Ovary (tissue), 9 donors: ENCODE data around the gene BAZ2B. TPM values are rescaled to one million over a fixed set of nuclear protein-coding genes. Genes with fewer than 3 reads are reported as not detected.

Experiments
- DNase-seq, 5 donors: peaks; one replicate each; pipeline ENCODE4 v3.0.0-alpha.2; 2019 to 2020
- H3K27ac ChIP-seq, 2 donors: fragments of 200-600 bp; one replicate each; pipeline versions ENCODE4 v1.5.1 to v1.8.0; 2019 to 2022
- H3K27me3 ChIP-seq: fragments of 200-600 bp; one replicate; pipeline ENCODE4 v1.8.0; 2022
- H3K36me3 ChIP-seq: fragments of 200-600 bp; sonication (generic); one replicate; pipeline ENCODE4 v1.5.1; 2019
- H3K4me1 ChIP-seq: one replicate; pipeline ENCODE4 v1.8.1; 2013; ENCODE audit warnings: mild to moderate bottlenecking, moderate library complexity; ENCODE audit not compliant: insufficient read depth
- H3K4me3 ChIP-seq: fragments of 200-600 bp; sonication (generic); one replicate; pipeline ENCODE4 v1.5.1; 2017
- H3K9me3 ChIP-seq, 2 donors: fragments of 200-600 bp in 1 of 2; sonication (generic) in 1 of 2; one replicate each; pipeline versions ENCODE4 v1.5.1 to v1.8.1; 2013 to 2019; ENCODE audit warnings: mild to moderate bottlenecking in 1 of 2, moderate library complexity in 1 of 2
- EP300 ChIP-seq: sonication (generic); formaldehyde crosslinking; IDR thresholded peaks from one replicate; pipeline ENCODE4 v1.6.1; 2017; ENCODE audit warnings: antibody characterized with exemption
- POLR2A ChIP-seq: fragments of 450-650 bp; IDR thresholded peaks from one replicate; pipeline ENCODE4 v1.6.1; 2017; ENCODE audit warnings: antibody characterized with exemption, mild to moderate bottlenecking, moderate library complexity
- WGBS, 3 donors: extraction: QIAGEN DNeasy Blood & Tissue Kit in 1 of 3; methylation state at CpG; one replicate each; pipeline versions ENCODE4 v1.1.5 to v1.1.7; 2013 to 2017; 5-methylcytosine and 5-hydroxymethylcytosine counted together
- intact Hi-C, 4 donors: fragments of 100-400 bp; cut with DNase I; formaldehyde crosslinking; loops; one replicate each; pipeline versions ENCODE4 v1.11.0 to v1.15.1; 2022 to 2023
- polyA plus RNA-seq, 2 donors: library from polyadenylated mRNA; stranded (reverse); fragments of 200-250 nt in 1 of 2; fragments of 350-450 nt in 1 of 2; fragmentation: Illumina TruSeq in 1 of 2; extraction: RNeasy Lipid Tissue Mini Kit (QIAGEN cat#74804) in 1 of 2; gene quantifications; one replicate each; pipeline ENCODE4 v1.2.3, GENCODE V29; 2013 to 2014
- total RNA-seq, 7 donors: library from RNA; depleted of rRNA in 2 of 7; stranded (reverse); fragments of >200 nt in 2 of 7; fragmentation: NEBNext Ultra II Directional in 3 of 7; extraction: Animal tissue kit (Norgen Biotek cat#: 25700) in 3 of 7; gene quantifications; one replicate each; pipeline versions ENCODE4 v1.1.0 to v1.2.4, GENCODE V29; 2016 to 2023
- TF ChIP-seq, protein P1 (sequence below), 3 donors: fragments of 450-650 bp in 2 of 3; fragments of 200-600 bp in 1 of 3; IDR thresholded peaks; one replicate each; pipeline versions ENCODE4 v1.5.1 to v1.8.0; 2016 to 2022; ENCODE audit warnings: antibody characterized with exemption in 3 of 3, mild to moderate bottlenecking in 1 of 3
- donor health status: DM: no; HTN: no; CAD: no; lungs with moderate emphysema.
- donor health status: DM: no; HTN: no; CAD: no.
- donor health status: Bipolar disorder and iron deficiency.
- donor health status: DM: yes; HTN: yes; CAD: no.
- donor health status: DM: no; HTN: no; CAD: no.
- donor health status: DM: yes; HTN: yes; CAD: no.

BAZ2B gene
- total and polyA plus RNA-seq, 9 donors: 31.8 to 131 (median 99.4) TPM

DNA sequence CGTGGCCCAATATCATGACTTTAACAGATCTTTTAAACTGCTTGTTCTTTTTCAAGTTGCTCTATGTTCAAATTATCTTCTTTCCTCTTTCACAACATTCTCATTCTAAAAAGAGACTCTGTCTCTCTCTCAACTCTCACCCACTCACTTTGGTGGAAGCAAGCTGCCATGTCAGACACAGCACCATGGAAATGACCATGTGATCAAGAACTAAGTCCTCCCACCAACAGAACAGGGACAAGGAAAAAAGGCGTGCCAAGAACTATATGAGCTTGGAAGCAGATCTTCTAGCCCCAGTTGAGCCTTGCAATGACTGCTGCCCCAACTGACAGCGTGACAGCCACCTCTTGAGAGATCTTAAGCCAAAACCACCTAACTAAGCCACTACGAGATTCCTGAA is 23.9 kb downstream of the BAZ2B start:
- Histone ChIP-seq H3K4me1 (peaks cover 8% of the 10 kb centered on the region), H3K4me3 (no peak overlapping the region), H3K27me3 (no peaks in the 10 kb centered on the region), H3K36me3 (no peaks in the 10 kb centered on the region), H3K27ac (no peak overlapping the region), H3K9me3 (no peaks in the 10 kb centered on the region)
- WGBS, 3 donors: 70 to 89% (median 71%) methylated on average over 4 of the region's 4 CpGs
- TF ChIP-seq, protein P1, sequence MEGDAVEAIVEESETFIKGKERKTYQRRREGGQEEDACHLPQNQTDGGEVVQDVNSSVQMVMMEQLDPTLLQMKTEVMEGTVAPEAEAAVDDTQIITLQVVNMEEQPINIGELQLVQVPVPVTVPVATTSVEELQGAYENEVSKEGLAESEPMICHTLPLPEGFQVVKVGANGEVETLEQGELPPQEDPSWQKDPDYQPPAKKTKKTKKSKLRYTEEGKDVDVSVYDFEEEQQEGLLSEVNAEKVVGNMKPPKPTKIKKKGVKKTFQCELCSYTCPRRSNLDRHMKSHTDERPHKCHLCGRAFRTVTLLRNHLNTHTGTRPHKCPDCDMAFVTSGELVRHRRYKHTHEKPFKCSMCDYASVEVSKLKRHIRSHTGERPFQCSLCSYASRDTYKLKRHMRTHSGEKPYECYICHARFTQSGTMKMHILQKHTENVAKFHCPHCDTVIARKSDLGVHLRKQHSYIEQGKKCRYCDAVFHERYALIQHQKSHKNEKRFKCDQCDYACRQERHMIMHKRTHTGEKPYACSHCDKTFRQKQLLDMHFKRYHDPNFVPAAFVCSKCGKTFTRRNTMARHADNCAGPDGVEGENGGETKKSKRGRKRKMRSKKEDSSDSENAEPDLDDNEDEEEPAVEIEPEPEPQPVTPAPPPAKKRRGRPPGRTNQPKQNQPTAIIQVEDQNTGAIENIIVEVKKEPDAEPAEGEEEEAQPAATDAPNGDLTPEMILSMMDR (IDR thresholded peaks at IDR 0.05): no peak
- TF ChIP-seq POLR2A (no peak), EP300 (no peak)
- no peak for DNase-seq
- intact Hi-C loops: no loop called here

DNA sequence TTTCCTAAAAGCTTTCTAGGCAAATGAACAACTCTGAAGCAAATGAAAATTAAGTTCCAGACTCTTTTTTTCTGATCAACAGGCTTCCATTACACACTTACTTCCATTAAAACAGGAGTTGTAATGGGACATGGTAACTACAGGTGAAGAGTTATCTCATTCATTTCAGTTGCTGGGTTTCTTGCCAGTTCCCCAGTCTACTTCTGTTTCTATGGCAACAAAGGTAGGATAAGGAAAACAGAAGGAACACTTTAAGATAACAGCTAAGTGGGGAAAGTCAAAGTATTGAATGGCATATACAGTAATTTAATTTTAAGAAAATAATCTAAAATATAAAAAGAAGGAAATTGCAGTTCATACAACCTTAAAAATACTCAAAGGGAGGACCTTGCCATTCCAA is 25.1 kb downstream of the BAZ2B start:
- H3K4me3 ChIP-seq: no peak overlapping the region
- no peak overlapping the region for H3K27ac ChIP-seq
- H3K4me1 ChIP-seq: peaks cover 7% of the 10 kb centered on the region
- intact Hi-C loops: no loop called here
- no peaks in the 10 kb centered on the region for H3K9me3 ChIP-seq
- TF ChIP-seq POLR2A (no peak), EP300 (no peak)
- TF ChIP-seq, protein P1 (IDR thresholded peaks at IDR 0.05): no peak
- no peak for DNase-seq
- H3K27me3 ChIP-seq: no peaks in the 10 kb centered on the region
- H3K36me3 ChIP-seq: no peaks in the 10 kb centered on the region

- no peaks in the 10 kb centered on the region for H3K36me3 ChIP-seq
- TF ChIP-seq POLR2A: no peak
- no peak for TF ChIP-seq EP300
- TF ChIP-seq, protein P1 (IDR thresholded peaks at IDR 0.05): no peak
- no peak overlapping the region for H3K27ac ChIP-seq
- no peaks in the 10 kb centered on the region for H3K9me3 ChIP-seq
- H3K4me1 ChIP-seq: peaks cover 7% of the 10 kb centered on the region
- no peaks in the 10 kb centered on the region for H3K27me3 ChIP-seq
- no peak overlapping the region for H3K4me3 ChIP-seq
- intact Hi-C loops: no loop called here
- 13 to 26% (median 22%) methylated on average over 1 of the region's 1 CpG for WGBS, 3 donors
- DNase-seq: no peak
These were observed 27.1 kb downstream of the BAZ2B start for GRCh38 chr2:159589286-159589685.

DNA sequence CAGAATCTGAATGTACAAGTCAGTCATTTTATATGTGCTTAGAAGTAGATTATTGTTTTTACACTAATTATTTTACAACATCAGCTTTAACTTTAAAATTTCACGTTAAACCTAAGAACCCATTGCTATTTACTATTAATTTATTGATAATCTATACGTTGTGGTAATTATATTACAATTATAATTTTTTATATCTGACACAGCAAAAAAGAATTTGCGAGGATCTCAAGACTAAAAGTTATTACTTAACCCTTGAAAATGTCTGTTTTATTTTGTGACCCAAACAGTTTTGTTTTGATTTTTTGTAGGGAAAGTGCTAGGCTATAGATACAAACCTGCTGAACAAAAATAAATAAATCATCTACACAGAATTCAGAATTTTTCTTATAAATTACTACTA is 30.3 kb downstream of the BAZ2B start:
- H3K9me3 ChIP-seq: no peaks in the 10 kb centered on the region
- no peak for DNase-seq
- no peak overlapping the region for H3K27ac ChIP-seq
- WGBS, 3 donors: 73 to 81% (median 78%) methylated on average over 3 of the region's 3 CpGs
- no peaks in the 10 kb centered on the region for H3K27me3 ChIP-seq
- H3K4me1 ChIP-seq: peaks cover 3% of the 10 kb centered on the region
- intact Hi-C loops: no loop called here
- TF ChIP-seq POLR2A: no peak
- no peak for TF ChIP-seq EP300
- TF ChIP-seq, protein P1 (IDR thresholded peaks at IDR 0.05): no peak
- no peaks in the 10 kb centered on the region for H3K36me3 ChIP-seq
- H3K4me3 ChIP-seq: no peak overlapping the region

DNA sequence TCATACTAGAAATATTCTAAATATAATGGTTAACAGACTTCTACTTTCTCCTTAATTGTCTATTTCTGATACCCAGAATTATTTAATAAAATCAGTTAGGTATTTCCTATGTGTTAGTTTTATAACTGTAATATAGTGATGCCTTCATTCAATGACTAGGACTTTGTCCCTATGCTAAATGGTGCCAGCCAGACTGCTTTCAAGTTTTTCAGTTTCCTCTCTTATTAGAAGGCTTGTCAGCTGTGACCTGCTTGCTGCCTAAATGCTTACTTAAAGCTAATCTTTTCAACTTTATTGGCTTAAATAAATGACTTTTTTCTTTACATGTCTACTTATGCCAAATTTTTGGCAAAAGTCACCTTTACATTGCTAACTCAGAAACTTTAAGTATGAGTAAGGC is 30.7 kb downstream of the BAZ2B start:
- no peaks in the 10 kb centered on the region for H3K27me3 ChIP-seq
- intact Hi-C loops: no loop called here

More for the DNA sequence above, 30.7 kb downstream of the BAZ2B start:
- no peak overlapping the region for H3K27ac ChIP-seq
- H3K9me3 ChIP-seq: no peaks in the 10 kb centered on the region
- TF ChIP-seq POLR2A: no peak
- TF ChIP-seq, protein P1 (IDR thresholded peaks at IDR 0.05): no peak
- no peak for TF ChIP-seq EP300
- peaks cover 3% of the 10 kb centered on the region for H3K4me1 ChIP-seq
- no peak for DNase-seq
- H3K4me3 ChIP-seq: no peak overlapping the region
- H3K36me3 ChIP-seq: no peaks in the 10 kb centered on the region
